OCI-LY1 (cell line): ENCODE measurements around the gene RNPS1.

Source experiments
- CTCF ChIP-seq: fragments of 200-600 bp; sonication (generic), shearing (Covaris generic); IDR thresholded peaks from 2 replicates; pipeline ENCODE4 v1.5.1; 2017; ENCODE audit warnings: mild to moderate bottlenecking, antibody characterized with exemption, low read length, moderate library complexity, mixed read lengths
- EZH2 ChIP-seq: fragments of 200-600 bp; sonication (generic), shearing (Covaris generic); IDR thresholded peaks from 2 replicates; pipeline ENCODE4 v1.8.0; 2017; ENCODE audit warnings: borderline replicate concordance, mixed run types, mild to moderate bottlenecking, antibody characterized with exemption, low read length, moderate library complexity, mixed read lengths

DNA sequence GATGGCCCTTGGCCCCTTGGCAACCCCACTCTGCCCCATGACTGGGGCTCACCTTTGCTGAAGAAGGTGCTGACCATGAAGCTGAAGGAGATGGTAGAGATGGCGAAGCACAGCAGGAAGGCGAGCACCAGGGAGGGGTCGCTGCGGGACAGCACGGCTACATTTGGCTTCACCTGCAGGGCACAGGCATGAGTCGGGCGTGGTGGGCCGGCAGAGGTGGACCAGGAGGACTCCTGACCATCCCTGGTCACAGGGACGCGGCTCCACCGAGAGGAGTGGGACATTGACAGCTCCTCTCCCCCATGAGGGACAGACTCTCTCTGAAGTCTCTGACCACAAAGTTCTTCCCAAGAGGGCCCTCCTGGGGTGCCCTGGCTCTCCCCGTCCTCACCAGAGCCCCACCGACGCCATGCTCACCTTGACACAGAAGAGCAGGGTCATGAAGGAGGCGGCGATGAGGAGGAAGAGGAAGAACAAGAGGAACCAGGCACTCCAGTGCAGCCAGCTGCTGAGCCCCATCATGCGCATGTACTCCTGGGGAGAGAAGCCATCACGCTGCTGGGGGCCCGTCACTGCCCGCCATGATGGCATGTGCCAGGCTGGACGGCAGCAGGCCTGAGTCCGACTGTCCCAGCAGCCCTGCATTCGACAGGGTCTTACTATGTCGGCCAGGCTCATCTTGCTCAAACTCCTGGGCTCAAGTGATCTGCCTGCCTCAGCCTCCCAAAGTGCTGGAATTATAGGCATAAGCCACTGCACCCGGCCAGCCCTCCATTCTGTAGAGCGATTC, 49.5 kb upstream of the RNPS1 start:
- TF ChIP-seq CTCF (no peak), EZH2 (no peak)
